Renal pelvis (tissue), 4 donors: ENCODE results near the gene IGF1R. TPM values are rescaled to one million over a fixed set of nuclear protein-coding genes. Genes with fewer than 3 reads are reported as not detected.
A peak's percentile ranks its signal among the peaks of the same experiment; 100 is the strongest.

ENCODE experiments used
- DNase-seq: peaks from one replicate; pipeline ENCODE4 v3.0.0-alpha.2; 2013
- polyA plus RNA-seq, 3 donors: library from polyadenylated mRNA; unstranded; fragments of 120-200 nt; gene quantifications; one replicate each; pipeline ENCODE4 v1.2.1, GENCODE V29; 2013; ENCODE audit not compliant: insufficient read length in 3 of 3

IGF1R gene
- polyA plus RNA-seq, 3 donors = 39.9 to 63.7 (median 61.4) TPM

DNA sequence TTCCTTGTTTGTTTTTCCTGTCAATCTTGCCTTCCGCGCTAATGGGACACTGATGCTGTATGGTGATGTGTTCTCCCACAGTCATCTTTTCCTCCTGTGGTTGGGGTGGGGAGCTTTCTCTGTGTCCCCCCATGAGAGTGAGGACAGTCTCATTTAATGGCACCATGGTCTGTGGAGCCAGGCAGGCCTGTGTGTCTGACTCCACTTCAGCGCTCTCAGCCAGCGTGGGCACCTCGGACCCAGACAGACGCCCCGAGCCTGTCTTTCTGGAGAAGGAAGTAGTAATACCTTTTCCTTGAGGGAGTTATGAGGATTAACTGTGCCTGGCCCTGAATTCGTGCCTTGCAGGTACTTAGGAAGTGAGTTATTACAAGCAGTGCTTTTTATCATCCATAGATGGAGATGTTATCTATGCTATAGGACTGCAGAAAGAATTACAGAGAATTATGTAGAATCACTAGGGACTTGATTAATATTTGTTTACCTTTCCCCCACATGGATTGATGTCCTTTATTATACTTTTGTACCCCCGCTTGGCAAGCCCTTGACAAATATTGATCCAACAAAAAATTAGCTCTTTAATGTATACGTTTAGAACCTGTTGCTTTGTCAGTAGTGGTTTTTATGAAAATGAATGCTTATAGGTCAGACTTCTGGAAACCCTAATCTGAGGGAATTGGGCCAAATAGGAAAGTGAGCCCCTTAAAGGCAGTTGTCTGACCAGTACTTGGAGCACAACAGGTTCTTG lies 206.9 kb downstream of the IGF1R start:
- no peak for DNase-seq

DNA sequence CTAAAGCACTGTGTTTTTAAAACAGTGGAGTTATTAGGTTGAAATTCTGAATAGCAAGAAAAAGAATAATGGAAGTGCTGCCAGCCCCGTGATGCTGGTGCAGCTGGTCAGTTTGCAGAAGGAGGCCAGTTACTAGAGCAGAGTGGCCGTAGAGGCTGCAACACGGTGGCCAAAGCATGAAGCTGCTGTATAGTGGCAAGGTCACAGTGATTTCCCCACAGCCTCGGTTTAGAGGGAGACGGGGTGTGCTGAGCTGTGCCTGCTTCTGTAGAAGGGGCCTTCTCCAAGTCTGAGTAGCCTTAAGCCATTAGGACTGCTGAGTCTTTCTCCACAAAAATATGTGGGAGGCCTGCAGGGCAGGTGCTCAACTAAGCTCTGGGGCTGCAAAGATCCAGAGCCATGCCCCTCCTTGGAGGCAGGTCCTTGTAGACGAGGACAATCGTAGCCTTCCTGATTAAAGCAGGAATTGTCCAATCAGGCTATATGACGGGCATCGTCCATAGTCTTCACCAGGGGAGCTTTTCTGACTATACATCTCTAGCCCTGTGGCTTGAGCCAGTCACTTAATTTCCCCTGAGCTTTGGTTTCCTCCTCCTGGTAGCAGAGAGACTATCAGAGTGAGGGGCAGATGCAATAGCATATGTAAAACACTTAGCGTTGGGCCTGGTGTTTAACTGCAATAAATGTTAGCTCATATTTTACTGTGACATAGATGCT lies 207.6 kb downstream of the IGF1R start:
- DNase-seq = no peak

DNA sequence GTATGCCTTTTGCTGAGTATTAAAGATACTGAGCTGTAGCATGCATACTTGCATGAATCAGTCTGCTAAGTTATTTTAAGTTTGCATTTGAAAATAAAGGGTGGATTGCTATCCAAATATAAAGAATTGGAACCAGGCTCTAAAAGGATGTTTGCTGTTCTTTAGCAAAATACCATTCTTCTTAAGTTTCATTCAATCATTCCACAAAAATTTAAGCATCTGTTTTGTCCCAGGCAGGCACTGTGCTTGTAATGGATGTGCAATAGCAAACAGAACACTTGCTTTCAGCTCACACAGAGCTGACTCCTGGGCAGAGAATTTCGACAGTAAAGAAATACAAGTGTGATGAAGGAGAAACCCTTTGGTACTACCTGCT lies 208.2 kb downstream of the IGF1R start:
- no peak for DNase-seq

DNA sequence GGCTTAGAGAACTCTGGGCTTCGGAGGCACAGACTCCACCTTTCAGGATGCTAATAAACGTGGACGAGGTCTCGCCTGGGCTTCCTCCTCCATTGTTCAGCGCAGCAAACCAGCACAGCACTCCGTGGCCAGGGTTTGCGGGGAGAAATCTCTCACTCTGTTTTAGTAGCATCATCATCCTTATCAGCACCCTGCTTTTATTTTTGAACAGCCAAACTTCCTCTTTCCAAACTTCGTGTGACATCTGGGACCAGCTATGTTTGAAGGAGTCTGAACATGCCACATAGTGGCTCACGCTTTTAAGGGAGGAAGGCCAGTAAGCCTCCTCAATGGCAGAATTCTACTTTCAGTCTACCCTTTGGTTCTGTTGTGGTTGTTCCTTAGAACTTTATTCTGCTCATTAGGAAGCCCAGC lies 210.3 kb downstream of the IGF1R start:
- DNase-seq = no peak

DNA sequence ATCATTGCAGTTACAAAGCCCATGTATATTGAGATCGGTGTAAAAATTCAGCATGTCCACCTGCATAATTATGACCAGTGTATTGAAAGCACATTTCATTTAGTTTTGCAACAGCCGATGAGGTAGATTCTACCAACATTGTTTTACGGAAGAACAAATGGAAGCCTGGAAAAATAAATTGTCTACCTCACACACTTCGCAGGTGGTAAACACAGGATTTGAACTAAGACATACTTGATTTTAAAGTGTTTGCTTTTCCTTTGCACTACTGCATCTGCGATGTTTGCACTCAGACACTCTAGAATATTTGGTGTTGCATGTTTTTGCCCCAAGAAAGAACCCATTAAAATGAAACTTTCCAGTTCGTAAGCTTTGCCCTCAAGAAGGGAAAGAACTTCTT lies 210.8 kb downstream of the IGF1R start:
- no peak for DNase-seq

DNA sequence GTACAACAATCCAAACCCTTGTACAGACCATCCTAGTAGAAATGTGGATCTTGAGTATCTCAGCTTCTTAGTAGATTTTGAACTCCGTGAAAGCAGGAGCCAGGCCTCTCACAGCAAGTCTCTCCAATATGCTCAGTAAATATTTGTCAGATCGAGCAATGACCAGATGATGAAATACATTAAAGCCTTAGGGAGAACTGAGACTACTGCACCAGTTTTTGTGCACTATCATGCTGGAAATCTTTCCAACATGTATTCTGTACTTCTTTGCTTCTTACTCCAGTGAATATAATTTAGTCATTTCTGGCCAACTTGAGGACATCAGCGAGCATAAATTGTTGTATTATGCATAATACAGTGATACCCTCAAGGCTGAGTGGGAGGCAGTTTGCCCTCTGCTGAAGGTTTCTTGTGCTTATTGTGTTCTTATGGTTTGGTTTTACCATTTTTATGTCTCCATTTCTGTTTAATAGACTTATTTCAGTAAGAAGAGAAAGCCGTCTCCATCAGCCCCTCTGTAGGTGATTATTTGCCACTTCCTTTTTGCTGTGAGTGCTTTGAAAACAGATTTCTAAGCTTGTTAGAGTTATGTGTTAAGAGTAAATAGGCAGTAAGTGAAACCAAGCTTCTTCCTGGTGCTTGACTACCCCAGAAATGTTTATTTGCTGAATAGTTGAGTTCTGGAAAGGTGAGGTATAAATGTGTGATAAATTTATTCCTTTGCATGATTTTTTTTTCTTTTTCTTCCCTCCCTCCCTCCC lies 212.1 kb downstream of the IGF1R start:
- no peak for DNase-seq

DNA sequence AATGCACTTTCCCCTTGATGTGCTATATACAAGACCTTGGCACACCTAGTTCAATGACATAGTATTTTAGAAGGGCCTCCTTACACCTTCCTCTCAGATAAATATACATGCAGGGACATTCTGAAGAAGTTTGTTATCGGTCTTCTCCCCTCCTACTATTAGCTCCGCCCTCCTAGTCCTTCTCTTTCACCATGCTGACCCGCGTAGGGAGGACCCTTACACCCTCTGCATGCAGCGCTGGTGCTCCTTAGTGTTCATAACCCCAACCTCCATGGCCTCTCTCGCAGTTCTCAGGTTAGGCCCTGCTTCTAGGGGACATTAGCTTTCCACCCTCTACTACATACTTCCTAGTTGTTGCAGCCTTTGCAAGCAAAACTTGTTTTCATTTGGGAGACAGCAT lies 212.8 kb downstream of the IGF1R start:
- no peak for DNase-seq

DNA sequence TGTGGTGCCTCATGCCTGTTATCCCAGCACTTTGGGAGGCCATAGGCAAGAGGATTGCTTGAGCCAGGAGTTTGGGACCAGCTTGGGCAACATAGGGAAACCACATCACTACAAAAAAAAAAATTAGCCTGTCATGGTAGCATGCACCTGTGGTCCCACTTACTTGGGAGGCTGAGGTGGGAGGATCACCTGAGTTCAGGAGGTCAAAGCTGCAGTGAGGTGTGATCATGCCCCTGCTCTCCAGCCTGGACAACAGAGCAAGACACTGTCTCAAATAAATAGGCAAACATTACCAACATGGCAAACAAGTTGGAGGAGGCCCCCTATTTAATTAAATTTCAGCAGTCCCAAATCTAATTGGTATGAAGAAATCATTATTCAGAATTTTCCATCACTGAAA lies 215.6 kb downstream of the IGF1R start:
- DNase-seq = no peak

DNA sequence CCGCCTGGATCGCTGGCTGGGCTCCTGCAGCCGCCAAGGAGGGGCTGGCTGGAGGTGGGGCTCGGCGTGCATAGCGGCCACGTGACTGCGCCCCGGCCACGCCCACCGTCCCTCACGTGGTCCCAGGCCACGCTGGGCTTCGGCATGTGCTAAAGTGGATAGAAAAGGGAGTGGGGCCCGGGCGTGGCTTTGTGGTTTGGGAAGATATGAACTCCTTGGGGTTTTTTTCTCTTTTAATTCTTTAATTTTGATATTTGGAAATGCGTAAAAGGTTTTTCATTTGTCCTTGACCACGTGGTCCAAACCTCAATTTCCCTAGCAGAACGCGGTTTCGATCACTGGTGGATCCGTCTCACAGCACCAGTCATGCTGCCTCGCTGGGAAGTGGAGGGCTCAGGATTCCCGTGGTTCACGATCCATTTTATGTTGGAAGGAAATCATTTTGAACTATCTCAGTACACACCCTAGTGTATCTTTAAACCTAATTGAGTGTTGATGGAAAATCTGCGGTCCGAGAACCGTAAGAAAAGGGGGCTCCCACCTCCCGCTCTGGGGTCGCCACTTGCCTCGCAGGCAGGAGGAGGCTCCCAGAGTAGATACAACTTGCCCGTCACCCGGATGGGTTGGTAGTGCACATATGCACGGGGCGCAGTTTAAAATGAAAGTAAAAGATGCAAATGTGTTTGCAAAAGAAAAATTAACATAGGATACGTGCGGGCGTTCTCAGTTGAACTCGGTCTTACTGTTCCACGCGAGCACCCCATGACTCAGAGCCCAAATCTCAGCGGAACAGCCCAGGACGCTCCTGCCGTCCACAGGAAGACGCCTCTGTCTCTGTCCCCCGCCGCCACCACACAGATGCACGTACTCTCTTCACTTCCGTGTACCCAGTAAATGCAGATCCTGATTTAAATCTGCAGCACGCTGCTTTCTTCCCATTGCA lies 217.3 kb downstream of the IGF1R start:
- peak; percentile 62 for DNase-seq

DNA sequence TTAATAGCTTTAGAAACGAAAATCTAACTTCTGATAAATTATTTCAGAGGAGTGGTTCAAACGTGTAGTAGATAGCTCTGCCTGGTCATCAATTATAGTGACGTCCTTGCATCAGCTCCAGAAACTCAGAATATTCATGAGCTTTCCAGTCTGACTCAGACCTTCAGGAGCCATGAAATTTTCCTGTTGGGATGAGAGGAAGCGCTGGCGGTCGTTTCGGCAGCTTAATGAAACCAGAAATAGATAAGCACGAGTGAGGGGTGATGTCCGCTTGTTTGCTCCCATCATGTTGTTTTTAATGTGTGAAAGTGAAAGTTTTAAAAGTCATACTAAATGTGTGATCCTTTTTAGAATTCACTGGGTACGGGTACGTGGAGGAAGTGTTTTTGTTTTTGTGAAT lies 218.2 kb downstream of the IGF1R start:
- no peak for DNase-seq

DNA sequence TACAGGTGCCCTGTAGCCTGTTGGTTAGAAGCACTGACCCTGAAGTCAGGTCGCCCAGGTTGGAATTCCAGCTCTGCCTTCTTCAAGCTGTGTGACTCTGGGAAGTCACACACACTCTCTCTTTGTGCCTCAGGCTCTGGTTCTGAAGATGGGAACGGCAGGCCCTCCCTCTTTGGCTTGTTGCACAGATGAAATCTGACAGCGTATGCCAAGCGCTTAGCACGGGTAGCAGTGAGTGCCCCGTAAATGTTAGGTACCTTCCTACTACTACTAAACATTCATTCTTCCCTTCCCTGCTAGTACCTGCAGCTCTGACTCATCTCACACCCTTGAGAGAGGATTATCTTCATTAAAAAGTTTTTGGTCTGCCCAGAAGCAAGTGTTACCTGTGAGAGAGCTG lies 220.2 kb downstream of the IGF1R start:
- no peak for DNase-seq

DNA sequence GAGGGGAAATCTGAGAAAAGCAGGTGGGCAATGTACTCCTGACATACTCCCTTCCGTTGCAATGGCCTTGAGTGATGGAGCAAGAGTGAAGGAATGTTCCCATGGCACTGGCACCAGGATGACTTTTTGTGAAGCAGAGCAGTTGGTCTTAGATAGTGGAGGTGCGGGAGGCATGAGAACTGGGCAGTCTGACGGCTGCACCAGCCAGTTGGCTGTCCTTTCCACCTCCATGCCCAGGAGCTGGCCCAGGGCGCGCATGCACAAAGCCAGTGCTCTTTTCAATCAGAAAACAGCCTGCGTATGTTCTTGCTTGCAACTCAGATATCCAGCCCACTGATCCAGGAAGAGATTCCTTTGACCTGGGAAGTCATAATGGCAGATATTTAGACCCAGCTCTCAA lies 222.4 kb downstream of the IGF1R start:
- DNase-seq = no peak

DNA sequence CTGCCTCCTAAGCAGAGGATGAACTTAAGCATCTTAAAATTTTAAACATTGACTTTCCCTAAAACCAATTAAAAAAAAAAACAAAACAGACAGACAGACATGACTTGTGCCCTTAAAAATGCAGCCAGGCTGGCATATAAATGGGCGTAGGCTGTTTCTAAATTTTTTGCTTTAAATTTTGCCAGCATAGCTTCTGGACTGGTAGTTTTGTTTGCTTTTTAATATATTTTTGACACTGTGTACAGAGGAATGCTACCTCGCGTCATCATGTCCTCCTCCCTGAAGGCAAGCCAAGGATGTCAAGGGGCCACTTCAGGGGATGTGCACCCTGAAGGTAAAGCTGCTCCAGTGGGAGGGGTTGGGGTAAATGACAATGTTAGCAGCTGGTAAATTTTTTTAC lies 224.4 kb downstream of the IGF1R start:
- no peak for DNase-seq

DNA sequence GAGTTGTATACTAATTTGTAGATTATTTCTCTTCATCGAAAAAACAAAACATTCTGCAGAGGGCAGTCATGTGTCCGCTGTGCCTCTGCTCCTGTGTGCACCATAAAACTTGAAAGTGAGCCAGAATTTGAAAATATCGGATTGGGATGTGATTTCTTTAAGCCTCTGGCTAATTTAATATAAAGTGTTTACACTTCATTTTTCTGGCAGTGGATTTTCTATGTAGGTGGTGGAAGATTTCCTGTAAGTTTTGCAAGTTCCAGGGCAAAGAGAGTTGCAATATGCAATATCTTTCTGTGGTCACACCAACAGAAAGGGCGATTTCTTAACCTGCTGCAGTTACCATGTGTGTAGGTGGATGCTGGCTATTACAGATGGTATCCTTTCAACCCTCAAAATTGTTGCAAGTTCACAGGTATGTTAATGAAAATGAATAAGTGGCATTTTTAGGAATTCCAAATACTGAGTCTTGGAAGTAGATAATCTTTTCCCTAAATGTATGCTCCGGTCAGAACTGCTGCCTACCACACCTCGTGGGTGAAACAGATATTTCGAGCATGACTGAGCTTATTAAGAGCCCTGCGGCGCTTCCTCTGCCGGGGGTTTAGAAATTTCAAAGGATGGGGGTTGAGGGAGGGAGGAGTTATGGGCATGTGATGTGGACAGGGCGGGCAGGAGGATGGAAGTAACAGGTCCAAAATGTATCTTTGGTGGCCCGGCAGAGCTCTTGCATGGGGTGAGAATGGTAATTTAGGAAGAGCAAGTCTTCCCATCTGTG lies 225.3 kb downstream of the IGF1R start:
- no peak for DNase-seq

DNA sequence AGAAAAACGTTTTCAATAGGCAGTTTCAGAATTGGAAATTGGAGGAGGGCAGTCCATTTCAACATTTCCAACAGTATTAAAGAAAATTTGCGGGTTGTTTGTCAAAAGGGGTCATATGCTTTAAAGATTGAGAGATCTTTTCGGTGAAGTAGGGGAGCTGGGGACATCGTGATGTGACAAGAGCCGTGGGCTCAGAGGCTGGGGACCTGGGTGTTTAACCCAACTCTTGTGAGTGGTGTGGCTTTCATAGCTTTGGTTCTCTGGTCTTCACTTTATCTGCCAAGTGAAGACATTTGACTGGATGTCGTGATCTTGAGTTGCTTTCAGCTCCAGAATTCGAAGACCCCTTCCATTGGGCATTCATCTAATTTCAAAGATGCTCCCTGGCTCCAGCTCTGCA lies 226.0 kb downstream of the IGF1R start:
- no peak for DNase-seq

DNA sequence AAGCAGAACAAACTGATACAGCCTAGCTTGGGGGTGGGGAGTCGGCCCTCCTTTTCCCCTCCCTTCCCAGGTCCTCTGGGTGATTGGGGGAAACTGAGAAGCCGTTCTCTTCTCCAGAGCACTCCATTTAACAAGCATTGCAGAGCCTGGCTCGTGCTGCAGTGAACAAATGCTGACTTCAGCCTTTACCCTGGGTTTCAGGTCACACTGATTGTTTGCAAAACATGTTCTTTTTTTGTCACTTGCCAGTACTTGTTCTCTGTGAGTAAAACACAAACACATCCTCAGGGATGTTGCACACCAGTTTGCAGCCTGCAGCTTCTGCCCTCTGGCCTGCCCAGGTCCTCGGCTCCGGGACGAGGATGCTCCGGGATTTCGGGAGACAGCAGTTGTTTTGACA lies 226.4 kb downstream of the IGF1R start:
- no peak for DNase-seq

DNA sequence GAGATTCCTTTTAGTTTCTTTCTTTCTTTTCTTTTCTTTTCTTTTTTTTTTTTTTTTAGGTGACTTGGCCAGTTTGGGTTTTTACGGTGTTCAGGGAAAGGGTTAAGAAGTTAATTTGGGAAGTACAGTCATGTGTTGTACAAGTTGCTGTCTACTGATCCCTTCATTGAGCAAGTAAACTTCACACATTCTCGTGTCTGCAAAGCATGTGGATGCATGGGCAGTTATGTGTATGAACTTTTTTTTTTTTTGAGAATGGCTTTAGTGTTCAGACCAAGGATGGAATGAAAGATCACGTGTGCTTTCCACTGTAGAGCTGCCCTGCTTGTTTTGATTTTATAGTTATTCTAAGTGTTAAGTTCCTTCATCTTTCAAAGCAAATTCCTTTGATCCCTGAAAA lies 227.0 kb downstream of the IGF1R start:
- no peak for DNase-seq

DNA sequence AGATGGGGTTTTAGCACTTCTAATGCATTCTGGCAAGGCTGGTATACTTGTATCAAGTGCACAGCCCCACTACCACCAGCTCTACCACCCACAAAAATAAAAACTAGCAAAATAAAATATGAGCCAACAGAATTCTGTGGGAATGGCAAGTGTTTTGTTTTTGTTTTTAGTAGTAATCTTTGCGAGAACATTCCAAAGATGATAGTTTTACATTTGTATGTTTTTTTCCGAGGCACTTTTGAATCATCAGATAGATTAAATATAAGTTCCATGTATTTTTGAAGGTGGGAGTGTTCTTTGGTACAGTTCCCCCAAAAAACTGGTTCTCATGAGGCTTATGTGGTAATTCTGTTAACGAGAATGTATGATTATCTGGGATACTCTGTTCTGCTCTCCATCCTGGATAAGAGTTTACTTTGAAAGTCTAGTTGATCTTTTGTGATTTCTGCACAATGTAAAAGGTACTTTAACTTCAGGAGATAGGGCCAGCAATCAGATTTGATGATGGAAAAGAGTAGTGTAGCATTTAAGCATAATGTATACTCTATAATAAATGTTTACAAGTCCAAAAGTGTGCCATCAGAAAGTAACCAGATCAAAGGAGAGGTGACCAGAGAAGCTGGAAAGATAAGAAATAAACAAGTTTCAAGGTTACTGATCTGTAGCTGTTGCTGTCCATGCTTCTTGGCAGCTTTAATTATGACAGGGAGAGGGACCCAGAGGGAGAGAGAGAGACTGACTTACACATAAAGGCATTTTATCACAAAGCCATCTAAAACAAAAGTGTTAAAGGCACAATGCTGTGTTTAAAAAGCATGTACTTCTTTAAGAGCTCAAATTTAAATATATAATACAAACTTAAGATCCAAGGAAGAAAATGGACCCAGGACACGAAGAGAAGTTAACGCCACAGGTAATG lies 228.4 kb downstream of the IGF1R start:
- DNase-seq = no peak

DNA sequence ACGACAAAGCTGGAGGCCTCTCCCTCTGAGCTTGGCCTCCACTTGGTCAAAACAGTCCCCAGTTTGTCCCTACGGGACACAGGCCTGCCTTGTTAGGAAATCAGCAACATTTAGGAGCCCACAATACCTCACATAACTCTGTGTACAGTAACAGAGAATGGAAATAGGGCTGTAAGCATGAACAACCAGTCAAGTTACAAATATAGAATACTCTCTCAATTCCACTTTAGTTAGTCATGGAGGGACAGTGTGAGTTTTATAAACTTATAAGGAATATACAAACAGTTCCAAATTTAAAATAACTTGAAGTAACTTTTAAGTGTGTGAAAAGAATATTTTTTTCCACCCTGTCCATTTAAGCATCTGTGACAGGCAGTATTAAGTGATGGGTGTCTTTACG lies 229.8 kb downstream of the IGF1R start:
- no peak for DNase-seq

DNA sequence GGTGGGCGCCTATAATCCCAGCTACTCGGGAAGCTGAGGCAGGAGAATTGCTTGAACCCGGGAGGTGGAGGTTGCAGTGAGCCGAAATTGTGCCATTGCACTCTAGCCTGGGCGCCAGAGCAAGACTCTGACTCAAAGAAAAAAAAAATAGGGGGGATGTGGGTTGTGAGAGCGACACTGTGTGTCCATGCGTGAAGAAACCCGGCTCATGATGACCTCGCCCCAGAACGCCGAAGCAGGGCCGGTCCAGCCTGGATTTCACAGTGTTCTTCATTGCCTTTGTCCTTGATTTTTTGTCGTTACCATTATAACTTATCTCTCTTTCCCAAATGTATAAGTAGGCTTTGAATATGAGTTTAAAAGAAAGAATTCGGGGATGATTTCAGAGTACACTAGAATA lies 230.5 kb downstream of the IGF1R start:
- DNase-seq = no peak
